Measurements from ENCODE around the gene NPTXR. TPM values are rescaled to one million over a fixed set of nuclear protein-coding genes. Genes with fewer than 3 reads are reported as not detected.

Gene NPTXR
- total RNA-seq, 1 donor from 2014 or later: 4.8 TPM

- Mint-ChIP-seq H3K36me3 (ENCODE audit: unreplicated experiment) (no peaks in the 10 kb centered on the region), H3K27me3 (ENCODE audit: unreplicated experiment) (peaks cover 41% of the 10 kb centered on the region)
- no peak for DNase-seq (ENCODE audit: extremely low spot score, unreplicated experiment)
Observed at GRCh38 chr22:38802671-38803121, 41.1 kb downstream of the NPTXR start.

DNA sequence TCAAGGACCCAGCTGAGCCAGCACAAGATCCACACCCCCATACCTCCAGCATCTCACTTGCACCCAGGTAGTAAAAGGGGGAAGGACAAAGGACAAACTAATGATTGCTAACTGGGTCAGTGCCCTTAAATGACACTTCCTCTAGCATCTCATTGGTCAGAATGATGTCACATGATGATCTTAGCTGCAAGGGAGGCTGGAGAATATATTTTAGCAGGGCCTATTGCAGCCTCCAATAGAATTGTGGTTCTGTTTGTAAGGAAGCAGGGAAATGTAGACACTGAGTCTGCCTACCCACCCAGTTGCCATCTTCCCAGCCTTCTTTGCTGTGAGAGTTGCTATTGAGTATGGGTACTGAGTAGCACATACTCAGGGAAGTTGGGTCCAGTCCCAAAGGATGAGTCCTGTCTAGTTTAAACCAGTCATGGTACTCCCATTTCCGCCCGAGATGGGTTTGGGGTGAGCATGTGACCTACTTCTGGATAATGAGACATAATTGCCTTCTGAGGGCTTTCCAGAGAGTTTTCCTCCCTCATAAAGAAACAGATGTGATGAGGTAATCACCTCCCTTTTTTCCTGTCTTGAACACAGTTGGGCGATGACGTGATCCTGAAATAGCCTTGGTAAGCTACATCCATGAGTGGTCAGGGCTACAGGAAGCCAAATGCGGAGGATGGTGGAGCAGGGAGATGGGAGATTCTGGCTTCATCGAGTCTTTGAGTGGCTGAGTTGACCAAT is 44.4 kb downstream of the NPTXR start:
- H3K4me1 Mint-ChIP-seq (ENCODE audit: unreplicated experiment): peaks cover 10% of the 10 kb centered on the region
- no peak for DNase-seq (ENCODE audit: extremely low spot score, unreplicated experiment)
- peaks cover 53% of the 10 kb centered on the region for H3K27me3 Mint-ChIP-seq (ENCODE audit: unreplicated experiment)
- no peak for TF ChIP-seq CTCF (IDR thresholded peaks at IDR 0.05)
- H3K27ac Mint-ChIP-seq (ENCODE audit: unreplicated experiment): no peak overlapping the region
- no peak overlapping the region for H3K4me3 Mint-ChIP-seq (ENCODE audit: unreplicated experiment)
- H3K36me3 Mint-ChIP-seq (ENCODE audit: unreplicated experiment): no peaks in the 10 kb centered on the region
- H3K9me3 Mint-ChIP-seq (ENCODE audit: unreplicated experiment): no peaks in the 10 kb centered on the region

More at GRCh38 chr22:38802671-38803121, 41.1 kb downstream of the NPTXR start:
- H3K27ac Mint-ChIP-seq (ENCODE audit: unreplicated experiment): no peak overlapping the region
- H3K4me3 Mint-ChIP-seq (ENCODE audit: unreplicated experiment): no peak overlapping the region
- no peaks in the 10 kb centered on the region for H3K9me3 Mint-ChIP-seq (ENCODE audit: unreplicated experiment)
- H3K4me1 Mint-ChIP-seq (ENCODE audit: unreplicated experiment): peaks cover 10% of the 10 kb centered on the region
- TF ChIP-seq CTCF (IDR thresholded peaks at IDR 0.05): no peak

DNA sequence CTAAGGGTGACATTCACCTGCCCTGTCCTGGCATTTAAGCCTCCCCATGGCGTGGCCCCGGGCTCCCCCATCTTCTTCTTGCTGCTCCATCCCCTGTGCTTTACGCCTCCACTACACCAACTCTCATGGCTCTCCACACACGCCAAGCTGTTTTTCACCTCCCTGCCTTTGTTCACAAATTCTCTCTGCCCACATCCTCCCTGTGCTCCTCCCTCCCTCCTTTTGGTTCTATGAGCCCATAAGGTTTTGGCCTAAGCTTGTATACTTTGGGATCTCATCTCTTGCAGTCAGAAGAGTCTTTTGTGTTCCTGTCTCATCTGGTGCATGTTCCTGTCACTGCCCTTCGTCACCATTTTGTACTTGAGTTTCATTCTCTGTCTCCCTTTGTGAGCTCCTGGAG is 45.3 kb downstream of the NPTXR start:
- Mint-ChIP-seq H3K36me3 (ENCODE audit: unreplicated experiment) (no peaks in the 10 kb centered on the region), H3K27me3 (ENCODE audit: unreplicated experiment) (peaks cover 47% of the 10 kb centered on the region), H3K4me1 (ENCODE audit: unreplicated experiment) (peaks cover 13% of the 10 kb centered on the region), H3K9me3 (ENCODE audit: unreplicated experiment) (no peaks in the 10 kb centered on the region), H3K27ac (ENCODE audit: unreplicated experiment) (no peak overlapping the region), H3K4me3 (ENCODE audit: unreplicated experiment) (no peak overlapping the region)
- no peak for TF ChIP-seq CTCF (IDR thresholded peaks at IDR 0.05)
- no peak for DNase-seq (ENCODE audit: extremely low spot score, unreplicated experiment)

DNA sequence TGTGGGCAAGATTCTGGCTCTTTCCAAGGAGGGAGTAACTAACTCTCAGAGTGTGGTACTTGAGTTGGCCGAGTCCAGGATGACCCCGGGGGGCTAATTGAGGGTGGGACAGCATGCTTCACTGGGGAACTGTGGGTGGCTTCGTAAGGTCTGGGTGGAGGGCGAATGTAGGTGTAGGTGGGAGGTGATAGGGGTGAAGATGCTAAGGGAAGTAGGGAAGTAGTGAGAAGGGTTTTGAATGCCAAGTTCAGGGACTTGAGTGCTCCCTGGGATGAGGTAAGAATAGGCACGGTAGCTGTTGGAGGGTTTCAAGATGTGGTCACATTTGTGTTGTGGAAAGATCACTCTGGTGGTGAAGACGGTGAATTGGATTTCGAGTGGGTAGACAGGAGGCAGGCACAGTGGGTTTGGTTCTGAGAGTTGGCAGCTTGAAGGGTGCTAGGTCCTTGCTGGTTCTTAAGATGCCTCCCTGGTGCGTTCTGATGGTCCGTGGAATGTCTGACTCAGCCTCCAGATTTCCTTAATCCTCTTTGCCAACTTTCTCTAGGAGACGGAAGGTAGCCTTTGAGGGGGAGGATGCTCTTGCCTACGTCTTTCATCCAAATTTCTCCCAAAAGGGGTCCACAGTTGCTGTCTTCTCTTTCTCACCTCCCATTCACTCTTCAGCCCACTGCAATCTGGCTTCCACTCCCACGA is 47.4 kb downstream of the NPTXR start:
- Mint-ChIP-seq H3K27ac (ENCODE audit: unreplicated experiment) (no peak overlapping the region), H3K9me3 (ENCODE audit: unreplicated experiment) (no peaks in the 10 kb centered on the region), H3K4me1 (ENCODE audit: unreplicated experiment) (peaks cover 10% of the 10 kb centered on the region), H3K4me3 (ENCODE audit: unreplicated experiment) (no peak overlapping the region), H3K36me3 (ENCODE audit: unreplicated experiment) (no peaks in the 10 kb centered on the region), H3K27me3 (ENCODE audit: unreplicated experiment) (peaks cover 40% of the 10 kb centered on the region)
- DNase-seq (ENCODE audit: extremely low spot score, unreplicated experiment): no peak
- TF ChIP-seq CTCF (IDR thresholded peaks at IDR 0.05): no peak

- no peak overlapping the region for H3K4me3 Mint-ChIP-seq (ENCODE audit: unreplicated experiment)
- no peak overlapping the region for H3K27ac Mint-ChIP-seq (ENCODE audit: unreplicated experiment)
- TF ChIP-seq CTCF (IDR thresholded peaks at IDR 0.05): no peak
- H3K4me1 Mint-ChIP-seq (ENCODE audit: unreplicated experiment): peaks cover 10% of the 10 kb centered on the region
- no peaks in the 10 kb centered on the region for H3K9me3 Mint-ChIP-seq (ENCODE audit: unreplicated experiment)
- no peaks in the 10 kb centered on the region for H3K36me3 Mint-ChIP-seq (ENCODE audit: unreplicated experiment)
- DNase-seq (ENCODE audit: extremely low spot score, unreplicated experiment): no peak
- H3K27me3 Mint-ChIP-seq (ENCODE audit: unreplicated experiment): peaks cover 32% of the 10 kb centered on the region
Observed at GRCh38 chr22:38795569-38795968, 48.3 kb downstream of the NPTXR start.

Measured in osteocyte (in vitro differentiated cells).